HL-60 (cell line): Measurements from ENCODE around the gene NPHP4.

Experiments used
- CTCF ChIP-seq: IDR thresholded peaks from one replicate; pipeline ENCODE4 v1.5.1; 2011; ENCODE audit warnings: low read length, control low read depth, inconsistent platforms; ENCODE audit not compliant: insufficient read depth
- POLR2AphosphoS5 ChIP-seq: IDR thresholded peaks from 2 replicates; pipeline ENCODE4 v1.6.1; 2012; ENCODE audit warnings: low read depth
- REST ChIP-seq: IDR thresholded peaks from 2 replicates; pipeline ENCODE4 v1.6.1; 2012; ENCODE audit warnings: low read depth; ENCODE audit not compliant: insufficient replicate concordance
- SPI1 ChIP-seq: IDR thresholded peaks from 2 replicates; pipeline ENCODE4 v1.6.1; 2012; ENCODE audit warnings: low read depth, mild to moderate bottlenecking, borderline replicate concordance

- TF ChIP-seq POLR2AphosphoS5 = no peak
- TF ChIP-seq CTCF = no peak
- no peak for TF ChIP-seq SPI1
- TF ChIP-seq REST = no peak
These were observed 159.0 kb downstream of the NPHP4 start for GRCh38 chr1:5832916-5833895.
